DOHH2 (cell line): Measurements from ENCODE around the gene DCLK3.

Source experiments
- CTCF ChIP-seq: fragments of 200-600 bp; sonication (generic); IDR thresholded peaks from one replicate; pipeline ENCODE4 v1.5.1; 2014; ENCODE audit warnings: antibody characterized with exemption, mild to moderate bottlenecking, low read depth, low read length; ENCODE audit not compliant: poor library complexity, severe bottlenecking
- EZH2phosphoT487 ChIP-seq: fragments of 200-600 bp; sonication (generic); IDR thresholded peaks from 2 replicates; pipeline ENCODE4 v1.6.1; 2017; ENCODE audit warnings: borderline replicate concordance, mild to moderate bottlenecking, antibody characterized with exemption, low read length, moderate library complexity, mixed read lengths

- TF ChIP-seq CTCF (peak; percentile 22), EZH2phosphoT487 (no peak)
Measured at GRCh38 chr3:36792342-36792741, 28.0 kb upstream of the DCLK3 start.
